Mucosa of rectum (tissue), 2 donors: Measurements from ENCODE around the gene ZNF138.

Experiments used
- H3K27ac ChIP-seq, 2 donors: one replicate each; pipeline ENCODE4 v1.7.0; 2013; ENCODE audit warnings: inconsistent platforms in 2 of 2, low read depth in 2 of 2, low read length in 2 of 2
- H3K27me3 ChIP-seq, 2 donors: one replicate each; pipeline ENCODE4 v1.7.0; 2013; ENCODE audit warnings: low read length in 2 of 2; ENCODE audit not compliant: control insufficient read depth in 2 of 2, insufficient read depth in 2 of 2
- H3K36me3 ChIP-seq, 2 donors: one replicate each; pipeline ENCODE4 v1.7.0; 2013; ENCODE audit warnings: low read length in 2 of 2; ENCODE audit not compliant: control insufficient read depth in 2 of 2, insufficient read depth in 2 of 2
- H3K4me1 ChIP-seq, 2 donors: one replicate each; pipeline ENCODE4 v1.7.0; 2013; ENCODE audit warnings: low read length in 2 of 2, mild to moderate bottlenecking in 1 of 2; ENCODE audit not compliant: control insufficient read depth in 2 of 2, insufficient read depth in 2 of 2
- H3K4me3 ChIP-seq, 2 donors: one replicate each; pipeline ENCODE4 v1.7.0; 2013; ENCODE audit warnings: low read length in 2 of 2
- H3K9ac ChIP-seq, 2 donors: one replicate each; pipeline ENCODE4 v1.7.0; 2013; ENCODE audit warnings: low read length in 2 of 2, low read depth in 1 of 2, mild to moderate bottlenecking in 1 of 2
- H3K9me3 ChIP-seq, 2 donors: one replicate each; pipeline ENCODE4 v1.7.0; 2013; ENCODE audit warnings: low read length in 2 of 2; ENCODE audit not compliant: control insufficient read depth in 2 of 2
- donor health status: healthy.
- donor health status: Normal muscosa, but diverticular disease.

The ZNF138 gene

GRCh38 chr7:64873517-64873916, 79.3 kb downstream of the ZNF138 start:
- H3K27ac ChIP-seq = no peak overlapping the region
- H3K4me3 ChIP-seq = no peak overlapping the region
- H3K36me3 ChIP-seq = no peaks in the 10 kb centered on the region
- H3K27me3 ChIP-seq = no peaks in the 10 kb centered on the region
- H3K9ac ChIP-seq = no peak overlapping the region
- H3K4me1 ChIP-seq = no peaks in the 10 kb centered on the region
- no peaks in the 10 kb centered on the region for H3K9me3 ChIP-seq

GRCh38 chr7:64874114-64874513, 79.9 kb downstream of the ZNF138 start:
- Histone ChIP-seq H3K36me3 (no peaks in the 10 kb centered on the region), H3K27ac (no peak overlapping the region), H3K9ac (no peak overlapping the region), H3K9me3 (no peaks in the 10 kb centered on the region), H3K4me3 (no peak overlapping the region), H3K4me1 (no peaks in the 10 kb centered on the region), H3K27me3 (no peaks in the 10 kb centered on the region)

- no peak overlapping the region for H3K4me3 ChIP-seq
Measured at GRCh38 chr7:64874562-64875250, 80.5 kb downstream of the ZNF138 start.

GRCh38 chr7:64875258-64875657, 81.0 kb downstream of the ZNF138 start:
- H3K9me3 ChIP-seq = no peaks in the 10 kb centered on the region
- H3K4me3 ChIP-seq = no peak overlapping the region
- no peaks in the 10 kb centered on the region for H3K4me1 ChIP-seq
- H3K27me3 ChIP-seq = no peaks in the 10 kb centered on the region
- no peak overlapping the region for H3K9ac ChIP-seq
- no peak overlapping the region for H3K27ac ChIP-seq
- H3K36me3 ChIP-seq = no peaks in the 10 kb centered on the region

More at GRCh38 chr7:64874562-64875250, 80.5 kb downstream of the ZNF138 start:
- no peaks in the 10 kb centered on the region for H3K9me3 ChIP-seq
- H3K36me3 ChIP-seq = no peaks in the 10 kb centered on the region
- no peaks in the 10 kb centered on the region for H3K4me1 ChIP-seq
- no peaks in the 10 kb centered on the region for H3K27me3 ChIP-seq
- no peak overlapping the region for H3K9ac ChIP-seq
- no peak overlapping the region for H3K27ac ChIP-seq

GRCh38 chr7:64875658-64876406, 81.6 kb downstream of the ZNF138 start:
- Histone ChIP-seq H3K27me3 (no peaks in the 10 kb centered on the region), H3K36me3 (no peaks in the 10 kb centered on the region), H3K9ac (no peak overlapping the region), H3K4me3 (no peak overlapping the region), H3K27ac (no peak overlapping the region), H3K4me1 (no peaks in the 10 kb centered on the region), H3K9me3 (no peaks in the 10 kb centered on the region)

GRCh38 chr7:64876792-64877713, 82.8 kb downstream of the ZNF138 start:
- H3K4me3 ChIP-seq = peak overlapping the region; percentile 0 to 41
- no peaks in the 10 kb centered on the region for H3K36me3 ChIP-seq
- H3K27ac ChIP-seq = no peak overlapping the region
- H3K4me1 ChIP-seq = no peaks in the 10 kb centered on the region
- H3K9ac ChIP-seq = no peak overlapping the region
- no peaks in the 10 kb centered on the region for H3K27me3 ChIP-seq
- no peaks in the 10 kb centered on the region for H3K9me3 ChIP-seq

- no peak overlapping the region for H3K27ac ChIP-seq
- no peak overlapping the region for H3K9ac ChIP-seq
- H3K27me3 ChIP-seq = no peaks in the 10 kb centered on the region
- no peaks in the 10 kb centered on the region for H3K4me1 ChIP-seq
- H3K9me3 ChIP-seq = no peaks in the 10 kb centered on the region
- no peaks in the 10 kb centered on the region for H3K36me3 ChIP-seq
- peak overlapping the region in 1 of 2 donors; percentile 41 for H3K4me3 ChIP-seq
Measured at GRCh38 chr7:64877714-64878610, 83.7 kb downstream of the ZNF138 start.

- Histone ChIP-seq H3K4me1 (no peaks in the 10 kb centered on the region), H3K36me3 (no peaks in the 10 kb centered on the region), H3K27ac (no peak overlapping the region), H3K9me3 (no peaks in the 10 kb centered on the region), H3K9ac (no peak overlapping the region), H3K4me3 (no peak overlapping the region), H3K27me3 (no peaks in the 10 kb centered on the region)
Measured at GRCh38 chr7:64878684-64879083, 84.5 kb downstream of the ZNF138 start.

- no peaks in the 10 kb centered on the region for H3K27me3 ChIP-seq
- no peaks in the 10 kb centered on the region for H3K9me3 ChIP-seq
- no peak overlapping the region for H3K9ac ChIP-seq
- H3K27ac ChIP-seq = no peak overlapping the region
- H3K4me3 ChIP-seq = no peak overlapping the region
- no peaks in the 10 kb centered on the region for H3K36me3 ChIP-seq
- no peaks in the 10 kb centered on the region for H3K4me1 ChIP-seq
Measured at GRCh38 chr7:64879086-64879730, 85.0 kb downstream of the ZNF138 start.
